ENCODE measurements around the gene SLC12A3.

Gene SLC12A3

DNA sequence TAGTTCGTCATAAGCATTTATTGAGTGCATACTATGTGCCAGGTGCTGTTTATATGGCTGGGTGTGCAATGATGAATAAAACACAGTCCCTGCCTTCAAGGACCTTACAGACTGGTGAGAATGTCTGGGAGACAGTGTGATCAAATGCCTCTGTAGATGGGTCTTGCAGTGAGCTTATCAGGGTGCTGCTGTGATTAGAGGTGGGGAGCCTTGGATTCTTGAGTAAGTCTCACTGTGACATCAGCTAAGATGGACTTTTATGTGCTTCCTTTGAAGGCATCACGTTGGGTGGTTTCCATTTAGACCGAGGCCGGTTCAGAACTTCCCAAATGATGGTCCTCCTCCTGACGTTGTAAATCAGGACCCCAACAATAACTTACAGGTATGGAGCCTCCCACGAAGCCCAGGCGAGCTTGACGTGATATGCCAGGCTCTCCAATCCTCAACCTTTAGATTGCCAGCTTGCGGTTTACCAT lies 76.9 kb downstream of the SLC12A3 start:
- Histone ChIP-seq H3K27ac (ENCODE audit: low read length) (no peak overlapping the region), H3K4me1 (ENCODE audit: control insufficient read depth in 1 of 2, insufficient read depth in 2 of 2, low read length in 2 of 2) (peaks cover 0 to 10% of the 10 kb centered on the region in 2 donors), H3K36me3 (ENCODE audit: control insufficient read depth in 1 of 2, insufficient read depth in 2 of 2, low read length in 2 of 2) (peaks cover 83 to 84% of the 10 kb centered on the region in 2 donors), H3K27me3 (ENCODE audit: low read depth, low read length) (no peaks in the 10 kb centered on the region), H3K4me3 (ENCODE audit: low read depth in 1 of 2, low read length in 2 of 2) (no peak overlapping the region), H3K9me3 (ENCODE audit: control insufficient read depth in 1 of 2, low read length in 2 of 2) (no peaks in the 10 kb centered on the region)

DNA sequence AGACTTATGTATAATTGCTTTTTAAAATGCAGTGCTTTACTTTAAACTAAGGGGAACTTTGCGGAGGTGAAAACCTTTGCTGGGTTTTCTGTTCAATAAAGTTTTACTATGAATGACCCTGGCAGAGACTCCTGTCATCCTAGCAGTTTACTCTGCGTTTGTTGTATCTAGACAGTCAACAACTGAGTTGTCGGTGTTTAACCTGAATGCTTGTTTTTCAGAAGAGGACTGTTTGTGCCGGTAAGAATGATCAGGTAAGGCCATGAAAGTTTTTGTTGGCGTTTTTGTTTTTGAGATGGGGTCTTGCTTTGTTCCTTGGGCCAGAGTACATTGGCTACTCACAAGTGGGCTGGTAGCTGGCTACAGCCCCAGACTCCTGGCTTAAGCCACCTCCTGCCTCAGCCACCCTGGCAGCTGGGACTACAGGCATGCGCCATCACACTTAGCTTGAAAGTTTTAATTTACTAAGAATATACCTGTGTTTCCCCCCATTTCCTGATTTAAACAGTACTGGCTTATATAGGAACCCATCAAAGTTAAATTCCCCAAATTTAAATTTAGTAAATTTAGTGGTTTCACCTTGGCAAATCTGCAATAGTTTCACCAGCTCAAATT lies 78.9 kb downstream of the SLC12A3 start:
- peaks cover 0 to 3% of the 10 kb centered on the region in 2 donors for H3K4me1 ChIP-seq (ENCODE audit: control insufficient read depth in 1 of 2, insufficient read depth in 2 of 2, low read length in 2 of 2)
- no peaks in the 10 kb centered on the region for H3K27me3 ChIP-seq (ENCODE audit: low read depth, low read length)
- peaks cover 69 to 70% of the 10 kb centered on the region in 2 donors for H3K36me3 ChIP-seq (ENCODE audit: control insufficient read depth in 1 of 2, insufficient read depth in 2 of 2, low read length in 2 of 2)
- no peak overlapping the region for H3K4me3 ChIP-seq (ENCODE audit: low read depth in 1 of 2, low read length in 2 of 2)
- H3K9me3 ChIP-seq (ENCODE audit: control insufficient read depth in 1 of 2, low read length in 2 of 2), result no peaks in the 10 kb centered on the region
- no peak overlapping the region for H3K27ac ChIP-seq (ENCODE audit: low read length)

DNA sequence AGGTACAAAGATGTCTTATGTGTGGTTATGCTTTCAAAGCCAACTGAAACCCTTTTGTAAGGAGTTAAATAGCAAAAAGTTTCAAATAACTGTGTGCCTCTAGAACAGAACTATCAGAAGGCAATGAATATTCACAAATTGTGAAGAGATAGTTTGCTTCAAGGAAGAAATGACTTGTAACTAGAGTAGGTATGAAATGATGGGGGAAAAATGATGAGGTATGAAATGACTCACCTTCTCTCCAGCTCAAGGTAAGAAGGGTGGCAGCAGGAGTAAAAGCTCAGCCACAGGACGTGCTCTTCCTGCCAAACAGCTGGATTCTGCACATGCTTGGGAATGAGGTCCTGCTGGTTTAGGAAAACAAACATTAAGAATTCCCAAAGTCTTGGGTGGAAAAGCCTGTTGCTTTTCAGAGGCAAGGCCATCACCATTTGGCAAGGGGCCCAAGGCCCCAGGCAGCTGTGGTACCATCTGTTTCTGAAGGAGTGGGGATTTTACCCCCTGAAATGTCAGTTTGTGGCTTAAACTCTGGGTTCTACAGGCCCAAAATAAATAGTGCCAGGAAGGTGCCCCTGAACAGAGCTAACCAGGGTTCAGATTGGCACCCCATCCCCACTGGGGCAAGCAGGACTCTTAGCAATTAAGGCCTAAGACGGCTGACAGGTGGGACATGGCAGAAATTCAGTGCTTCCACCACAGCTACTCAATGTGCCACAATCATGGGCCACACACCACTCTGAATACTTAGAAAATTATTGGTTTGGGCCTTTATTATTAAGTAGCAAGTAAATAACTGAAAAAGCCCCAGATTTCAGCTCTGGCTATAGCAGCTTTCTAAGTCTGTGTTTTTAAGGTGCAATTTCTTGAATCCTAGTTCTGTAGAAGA lies 80.2 kb downstream of the SLC12A3 start:
- Histone ChIP-seq H3K36me3 (ENCODE audit: control insufficient read depth in 1 of 2, insufficient read depth in 2 of 2, low read length in 2 of 2) (peaks cover 56% of the 10 kb centered on the region in 2 donors), H3K4me1 (ENCODE audit: control insufficient read depth in 1 of 2, insufficient read depth in 2 of 2, low read length in 2 of 2) (no peaks in the 10 kb centered on the region), H3K27me3 (ENCODE audit: low read depth, low read length) (no peaks in the 10 kb centered on the region), H3K27ac (ENCODE audit: low read length) (no peak overlapping the region), H3K9me3 (ENCODE audit: control insufficient read depth in 1 of 2, low read length in 2 of 2) (no peaks in the 10 kb centered on the region), H3K4me3 (ENCODE audit: low read depth in 1 of 2, low read length in 2 of 2) (no peak overlapping the region)

DNA sequence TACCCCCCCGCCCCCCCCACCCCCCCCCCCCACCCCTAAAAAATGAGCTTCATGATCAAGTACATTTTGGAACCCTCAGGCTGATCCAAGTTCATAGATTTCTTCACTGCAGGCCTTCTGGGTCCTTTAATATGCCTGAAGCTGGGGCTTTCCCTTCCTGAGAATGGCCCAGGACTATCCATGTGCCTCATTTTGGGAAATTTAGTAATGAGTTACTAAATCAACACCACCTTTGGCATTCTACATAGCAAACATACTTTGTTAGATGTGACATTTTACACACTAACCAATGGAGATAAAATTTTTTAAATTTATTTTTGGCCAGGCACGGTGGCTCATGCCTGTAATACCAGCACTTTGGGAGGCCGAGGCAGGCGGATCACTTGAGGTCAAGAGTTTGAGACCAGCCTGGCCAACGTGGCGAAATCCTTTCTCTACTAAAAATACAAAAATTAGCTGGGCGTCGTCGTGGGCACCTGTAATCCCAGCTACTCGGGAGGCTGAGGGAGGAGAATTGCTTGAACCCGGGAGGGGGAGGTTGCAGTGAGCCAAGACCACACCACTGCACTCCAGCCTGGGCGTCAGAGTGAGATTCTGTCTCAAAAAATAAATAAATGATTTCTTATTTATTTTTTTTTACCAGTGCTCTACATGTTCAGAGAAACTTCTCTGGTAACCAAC lies 81.0 kb downstream of the SLC12A3 start:
- Histone ChIP-seq H3K27me3 (ENCODE audit: low read depth, low read length) (no peaks in the 10 kb centered on the region), H3K4me3 (ENCODE audit: low read depth in 1 of 2, low read length in 2 of 2) (no peak overlapping the region), H3K4me1 (ENCODE audit: control insufficient read depth in 1 of 2, insufficient read depth in 2 of 2, low read length in 2 of 2) (no peaks in the 10 kb centered on the region), H3K9me3 (ENCODE audit: control insufficient read depth in 1 of 2, low read length in 2 of 2) (no peaks in the 10 kb centered on the region), H3K27ac (ENCODE audit: low read length) (no peak overlapping the region), H3K36me3 (ENCODE audit: control insufficient read depth in 1 of 2, insufficient read depth in 2 of 2, low read length in 2 of 2) (peaks cover 50 to 51% of the 10 kb centered on the region in 2 donors)

DNA sequence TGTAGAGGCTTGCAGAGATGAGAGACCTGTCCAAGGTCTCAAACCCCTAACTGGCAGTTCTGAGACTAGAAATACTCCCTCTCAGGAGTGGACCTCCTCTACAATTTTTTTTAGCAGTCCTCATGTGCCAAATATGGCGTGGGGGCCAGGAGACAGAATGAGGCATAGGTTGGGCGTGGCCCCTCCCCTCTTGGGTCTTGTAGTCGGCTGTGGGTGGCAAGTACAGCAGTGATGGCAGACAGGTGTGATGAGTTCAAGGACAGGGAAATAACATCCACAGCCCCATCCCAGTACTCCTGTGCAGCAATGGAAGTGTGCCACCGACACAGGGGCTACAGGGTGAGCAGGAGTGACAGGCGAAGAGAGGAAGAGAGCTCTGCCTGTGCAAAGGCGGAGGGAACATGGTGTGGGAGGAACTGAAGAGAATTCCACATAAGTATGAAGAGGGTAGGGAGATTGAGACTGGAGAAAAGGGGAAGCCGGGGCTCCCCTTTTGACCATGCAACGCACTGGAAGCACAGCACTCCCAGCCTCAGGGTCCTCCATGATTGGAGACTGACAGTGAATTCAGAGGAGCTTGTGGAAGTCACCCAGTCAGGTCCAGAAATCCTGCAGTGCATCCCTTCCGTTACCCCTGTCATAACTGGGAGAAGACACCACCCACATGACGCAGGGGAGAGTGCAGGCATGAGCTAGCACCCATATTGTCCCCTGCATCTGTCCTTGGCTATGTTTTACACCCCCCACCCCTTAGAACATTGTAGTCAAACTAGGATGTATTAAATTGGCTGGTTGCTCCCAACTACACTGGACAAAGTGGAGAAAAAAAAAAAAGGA lies 82.0 kb downstream of the SLC12A3 start:
- H3K27me3 ChIP-seq (ENCODE audit: low read depth, low read length), result no peaks in the 10 kb centered on the region
- H3K4me1 ChIP-seq (ENCODE audit: control insufficient read depth in 1 of 2, insufficient read depth in 2 of 2, low read length in 2 of 2), result no peaks in the 10 kb centered on the region
- H3K27ac ChIP-seq (ENCODE audit: low read length), result no peak overlapping the region
- no peaks in the 10 kb centered on the region for H3K9me3 ChIP-seq (ENCODE audit: control insufficient read depth in 1 of 2, low read length in 2 of 2)
- peaks cover 43% of the 10 kb centered on the region in 2 donors for H3K36me3 ChIP-seq (ENCODE audit: control insufficient read depth in 1 of 2, insufficient read depth in 2 of 2, low read length in 2 of 2)
- no peak overlapping the region for H3K4me3 ChIP-seq (ENCODE audit: low read depth in 1 of 2, low read length in 2 of 2)

DNA sequence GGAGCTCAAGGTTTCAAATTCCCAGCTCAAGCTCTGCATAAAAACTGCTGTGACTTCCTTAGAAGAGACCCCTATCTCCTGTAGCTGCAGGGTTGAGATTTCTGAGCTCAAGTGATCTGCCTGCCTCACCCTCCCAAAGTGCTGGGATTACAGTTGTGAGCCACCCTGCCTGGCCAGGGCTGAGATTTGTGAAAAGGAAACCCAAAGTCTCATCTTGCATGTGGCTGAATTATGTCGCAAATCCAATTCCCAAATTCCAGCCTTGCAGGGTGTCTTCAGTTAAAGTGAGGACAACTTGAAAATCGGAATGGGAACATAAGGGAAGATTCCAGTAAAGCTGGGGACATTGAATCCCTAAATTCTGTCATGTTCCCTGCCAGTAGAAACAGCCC lies 82.6 kb downstream of the SLC12A3 start:
- no peak overlapping the region for H3K4me3 ChIP-seq (ENCODE audit: low read depth in 1 of 2, low read length in 2 of 2)
- no peaks in the 10 kb centered on the region for H3K9me3 ChIP-seq (ENCODE audit: control insufficient read depth in 1 of 2, low read length in 2 of 2)
- no peaks in the 10 kb centered on the region for H3K4me1 ChIP-seq (ENCODE audit: control insufficient read depth in 1 of 2, insufficient read depth in 2 of 2, low read length in 2 of 2)
- H3K27me3 ChIP-seq (ENCODE audit: low read depth, low read length), result no peaks in the 10 kb centered on the region
- peaks cover 37% of the 10 kb centered on the region in 2 donors for H3K36me3 ChIP-seq (ENCODE audit: control insufficient read depth in 1 of 2, insufficient read depth in 2 of 2, low read length in 2 of 2)
- H3K27ac ChIP-seq (ENCODE audit: low read length), result no peak overlapping the region

DNA sequence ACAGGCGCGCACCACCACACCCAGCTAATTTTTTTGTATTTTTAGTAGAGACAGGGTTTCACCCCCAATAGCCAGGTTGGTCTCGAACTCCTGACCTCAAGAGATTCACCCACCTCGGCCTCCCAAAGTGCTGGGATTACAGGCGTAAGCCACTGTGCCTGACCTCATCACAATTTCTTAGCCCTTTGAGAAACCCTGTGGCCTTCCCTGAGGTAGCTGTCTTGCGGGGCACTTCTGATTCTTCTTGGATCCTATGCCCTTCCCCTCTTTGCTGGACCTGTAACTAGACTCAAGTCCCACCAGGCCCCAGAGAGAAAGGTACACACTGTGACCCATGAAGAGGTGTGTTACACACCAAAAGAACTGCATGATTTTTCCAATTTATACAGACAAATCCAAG lies 83.2 kb downstream of the SLC12A3 start:
- Histone ChIP-seq H3K4me3 (ENCODE audit: low read depth in 1 of 2, low read length in 2 of 2) (no peak overlapping the region), H3K9me3 (ENCODE audit: control insufficient read depth in 1 of 2, low read length in 2 of 2) (no peaks in the 10 kb centered on the region), H3K4me1 (ENCODE audit: control insufficient read depth in 1 of 2, insufficient read depth in 2 of 2, low read length in 2 of 2) (no peaks in the 10 kb centered on the region), H3K36me3 (ENCODE audit: control insufficient read depth in 1 of 2, insufficient read depth in 2 of 2, low read length in 2 of 2) (peaks cover 30 to 31% of the 10 kb centered on the region in 2 donors), H3K27ac (ENCODE audit: low read length) (no peak overlapping the region), H3K27me3 (ENCODE audit: low read depth, low read length) (no peaks in the 10 kb centered on the region)

DNA sequence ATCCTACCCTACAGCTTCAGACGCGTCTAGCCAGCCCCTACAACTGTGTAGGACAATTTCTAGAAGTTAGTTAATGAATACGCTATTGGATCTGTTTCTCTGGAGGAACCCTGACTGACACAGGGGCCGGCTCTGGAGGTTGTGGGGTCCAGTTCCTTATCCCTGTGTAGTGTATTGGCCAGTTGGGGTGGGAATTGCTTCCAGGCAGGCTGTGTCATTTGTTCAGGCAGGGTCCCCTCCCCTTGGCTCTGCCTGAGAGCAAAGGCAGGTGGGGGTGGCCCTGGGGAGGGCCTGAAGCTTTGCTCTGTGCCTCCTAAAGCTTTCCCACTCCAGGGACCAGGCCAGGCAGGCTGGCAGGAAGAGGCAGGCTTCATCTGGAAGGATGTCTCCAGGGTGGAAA lies 85.0 kb downstream of the SLC12A3 start:
- Histone ChIP-seq H3K9me3 (ENCODE audit: control insufficient read depth in 1 of 2, low read length in 2 of 2) (no peaks in the 10 kb centered on the region), H3K4me1 (ENCODE audit: control insufficient read depth in 1 of 2, insufficient read depth in 2 of 2, low read length in 2 of 2) (no peaks in the 10 kb centered on the region), H3K27me3 (ENCODE audit: low read depth, low read length) (no peaks in the 10 kb centered on the region), H3K36me3 (ENCODE audit: control insufficient read depth in 1 of 2, insufficient read depth in 2 of 2, low read length in 2 of 2) (peaks cover 12 to 13% of the 10 kb centered on the region in 2 donors), H3K4me3 (ENCODE audit: low read depth in 1 of 2, low read length in 2 of 2) (no peak overlapping the region), H3K27ac (ENCODE audit: low read length) (no peak overlapping the region)

DNA sequence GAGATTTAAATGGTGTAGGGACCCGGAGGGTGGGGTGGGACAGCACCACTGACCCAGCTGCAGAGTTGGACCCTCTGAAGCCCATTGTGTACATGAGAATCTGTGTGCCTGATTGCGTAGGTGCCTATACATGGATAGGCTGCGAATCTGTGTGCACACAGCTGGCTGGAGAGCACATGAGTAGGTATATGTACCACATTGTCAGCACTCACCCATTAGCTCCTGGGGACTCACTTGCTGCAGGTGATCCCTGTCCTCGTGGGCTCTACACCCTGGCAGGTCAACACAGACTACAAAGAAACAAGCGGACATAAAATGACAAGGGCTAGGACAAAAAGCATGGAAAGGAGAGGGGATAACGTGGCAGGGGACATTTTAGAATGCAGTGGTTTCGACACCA lies 85.4 kb downstream of the SLC12A3 start:
- Histone ChIP-seq H3K9me3 (ENCODE audit: control insufficient read depth in 1 of 2, low read length in 2 of 2) (no peaks in the 10 kb centered on the region), H3K4me3 (ENCODE audit: low read depth in 1 of 2, low read length in 2 of 2) (no peak overlapping the region), H3K36me3 (ENCODE audit: control insufficient read depth in 1 of 2, insufficient read depth in 2 of 2, low read length in 2 of 2) (peaks cover 8 to 9% of the 10 kb centered on the region in 2 donors), H3K27me3 (ENCODE audit: low read depth, low read length) (no peaks in the 10 kb centered on the region), H3K4me1 (ENCODE audit: control insufficient read depth in 1 of 2, insufficient read depth in 2 of 2, low read length in 2 of 2) (no peaks in the 10 kb centered on the region), H3K27ac (ENCODE audit: low read length) (no peak overlapping the region)

DNA sequence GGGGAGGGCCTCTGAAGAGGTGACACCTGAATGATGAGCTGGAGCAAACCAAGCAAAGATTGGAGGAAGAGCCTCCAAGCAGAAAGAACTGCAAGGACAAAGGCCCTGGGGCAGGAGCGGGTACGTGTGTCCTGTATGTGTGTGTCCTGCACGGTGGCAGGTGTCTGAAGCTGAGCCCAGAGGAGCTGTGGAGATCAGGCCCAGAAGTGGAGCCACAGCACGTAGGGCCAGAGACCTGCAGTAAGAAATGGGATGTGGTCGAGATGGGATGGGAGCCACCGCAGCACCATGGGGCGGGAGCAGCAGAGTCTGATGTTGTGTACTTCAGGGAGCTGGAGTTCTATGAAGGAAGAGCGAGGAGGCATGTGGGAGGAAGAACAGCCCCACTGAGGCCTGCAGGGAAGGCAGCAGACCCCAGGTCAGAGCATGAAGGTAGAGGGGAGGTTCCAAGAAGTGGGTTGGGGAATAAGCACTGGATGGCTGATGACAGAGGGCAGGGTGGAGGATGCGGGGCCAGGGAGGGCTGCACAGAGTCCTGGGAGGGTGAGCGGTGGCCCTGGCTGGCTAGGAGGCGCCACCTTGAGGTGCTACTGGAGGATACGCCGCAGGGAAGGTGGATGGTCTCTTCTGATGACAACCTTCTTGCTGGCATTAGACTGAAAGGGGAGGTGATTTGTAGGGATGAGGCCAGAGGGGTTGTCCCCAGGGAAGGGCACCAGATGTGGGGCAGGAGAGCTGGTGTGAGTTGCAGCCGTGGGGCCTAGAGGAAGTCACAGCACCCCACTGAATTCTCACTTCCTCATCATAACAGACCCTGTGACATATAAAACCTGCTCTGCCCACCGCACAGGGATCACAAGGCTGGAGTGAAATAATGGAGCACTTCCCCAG lies 86.1 kb downstream of the SLC12A3 start:
- Histone ChIP-seq H3K4me1 (ENCODE audit: control insufficient read depth in 1 of 2, insufficient read depth in 2 of 2, low read length in 2 of 2) (no peaks in the 10 kb centered on the region), H3K36me3 (ENCODE audit: control insufficient read depth in 1 of 2, insufficient read depth in 2 of 2, low read length in 2 of 2) (peaks cover 8% of the 10 kb centered on the region in 2 donors), H3K4me3 (ENCODE audit: low read depth in 1 of 2, low read length in 2 of 2) (no peak overlapping the region), H3K27ac (ENCODE audit: low read length) (no peak overlapping the region), H3K27me3 (ENCODE audit: low read depth, low read length) (no peaks in the 10 kb centered on the region), H3K9me3 (ENCODE audit: control insufficient read depth in 1 of 2, low read length in 2 of 2) (no peaks in the 10 kb centered on the region)
